ENCODE results near the gene IL37.

The IL37 gene

DNA sequence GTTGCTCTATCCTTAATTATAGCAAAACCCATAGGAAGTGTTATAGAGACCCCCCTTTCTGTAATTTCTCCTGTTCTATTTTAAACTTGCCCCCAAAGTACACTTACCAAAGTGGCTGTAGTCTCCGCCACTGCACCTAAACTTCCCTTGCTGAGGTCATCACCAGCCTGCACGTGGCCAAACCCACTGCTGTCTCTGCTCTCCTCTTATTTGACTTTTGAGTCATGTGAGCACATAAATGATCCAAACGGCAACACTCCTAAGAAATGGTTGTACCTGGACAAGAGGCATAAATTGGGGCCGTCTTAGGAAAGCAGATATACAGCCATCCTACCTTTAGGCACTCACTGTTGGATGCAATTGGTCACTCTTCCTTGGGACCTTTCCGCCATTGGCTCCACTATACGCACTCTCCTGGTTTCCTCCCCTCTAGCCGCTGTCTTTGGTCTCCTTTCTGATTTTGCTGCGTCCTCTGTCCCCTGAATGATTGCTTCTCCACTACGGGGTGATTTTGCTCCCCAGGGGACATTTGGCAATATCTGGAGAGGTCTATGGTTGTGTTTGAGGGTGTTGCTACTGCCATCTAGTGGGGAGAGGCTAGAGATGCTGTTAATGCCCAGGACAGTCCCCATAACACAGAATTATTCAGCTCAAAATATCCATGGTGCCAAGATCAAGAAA is 47.6 kb downstream of the IL37 start:
- DNase-seq (ENCODE audit: low read depth in 1 of 2, low spot score in 1 of 2): no peak

DNA sequence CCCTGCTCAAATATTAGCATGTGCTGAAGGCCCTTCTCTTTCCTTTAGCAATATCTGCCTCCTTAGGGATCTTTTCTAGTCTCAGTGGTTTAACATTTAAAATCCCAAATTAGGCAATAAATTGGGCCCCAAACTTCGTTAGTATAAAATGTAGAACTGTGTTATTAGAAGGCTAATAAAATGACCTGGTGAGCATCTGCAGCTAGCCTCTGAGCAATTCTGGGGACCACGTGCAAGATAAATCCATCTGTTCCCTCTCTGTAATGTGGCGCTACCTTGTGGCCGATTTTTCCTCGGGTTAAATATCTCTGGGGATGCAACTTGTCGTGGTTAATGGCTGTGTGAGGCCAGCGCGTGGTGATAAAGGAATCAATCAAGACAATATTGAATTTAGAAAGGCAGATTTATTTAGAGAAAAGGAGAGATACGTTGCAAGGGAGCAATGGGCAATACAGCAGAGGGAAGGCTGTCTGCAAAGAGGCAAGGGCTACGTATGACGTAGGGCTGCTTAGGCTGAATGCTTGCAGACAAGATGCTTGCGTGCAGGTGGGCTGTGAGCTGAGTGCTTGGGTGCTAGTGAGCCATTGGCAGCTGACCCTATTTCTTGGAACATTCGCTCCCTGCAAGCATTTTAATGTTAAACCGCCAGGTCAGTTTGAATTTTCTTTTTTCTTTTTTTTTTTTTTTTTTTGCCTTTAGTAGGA is 48.3 kb downstream of the IL37 start:
- DNase-seq (ENCODE audit: low read depth in 1 of 2, low spot score in 1 of 2): no peak

DNA sequence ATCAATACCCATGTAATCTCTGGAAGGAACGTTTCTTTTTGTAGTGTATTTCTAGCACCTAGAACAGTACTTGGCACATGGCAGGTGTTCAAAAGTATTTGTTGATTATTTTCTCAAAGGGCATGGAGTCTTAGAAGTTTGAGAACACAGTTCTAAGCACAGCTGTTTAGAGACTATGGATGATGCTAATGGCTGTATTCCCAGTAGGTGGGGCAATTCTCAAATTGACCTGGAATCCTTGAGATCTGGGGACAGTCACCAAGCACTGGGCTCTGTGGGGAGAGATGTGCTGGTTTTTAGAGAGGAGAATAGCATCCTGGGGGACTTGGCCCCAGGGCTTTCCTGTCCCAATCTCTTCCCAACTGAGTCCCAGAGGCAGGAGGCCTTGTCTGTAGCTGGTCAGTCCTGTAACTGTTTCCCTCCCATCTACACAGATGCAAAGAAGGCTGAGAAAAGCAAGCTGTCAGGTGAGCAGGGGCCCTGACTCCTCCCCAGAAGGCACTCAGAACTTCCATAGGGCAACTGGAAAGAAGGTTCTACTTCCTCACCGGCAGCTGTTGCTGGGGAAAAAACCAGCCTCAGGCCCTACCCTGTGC is 49.4 kb downstream of the IL37 start:
- DNase-seq (ENCODE audit: low read depth in 1 of 2, low spot score in 1 of 2): no peak

DNA sequence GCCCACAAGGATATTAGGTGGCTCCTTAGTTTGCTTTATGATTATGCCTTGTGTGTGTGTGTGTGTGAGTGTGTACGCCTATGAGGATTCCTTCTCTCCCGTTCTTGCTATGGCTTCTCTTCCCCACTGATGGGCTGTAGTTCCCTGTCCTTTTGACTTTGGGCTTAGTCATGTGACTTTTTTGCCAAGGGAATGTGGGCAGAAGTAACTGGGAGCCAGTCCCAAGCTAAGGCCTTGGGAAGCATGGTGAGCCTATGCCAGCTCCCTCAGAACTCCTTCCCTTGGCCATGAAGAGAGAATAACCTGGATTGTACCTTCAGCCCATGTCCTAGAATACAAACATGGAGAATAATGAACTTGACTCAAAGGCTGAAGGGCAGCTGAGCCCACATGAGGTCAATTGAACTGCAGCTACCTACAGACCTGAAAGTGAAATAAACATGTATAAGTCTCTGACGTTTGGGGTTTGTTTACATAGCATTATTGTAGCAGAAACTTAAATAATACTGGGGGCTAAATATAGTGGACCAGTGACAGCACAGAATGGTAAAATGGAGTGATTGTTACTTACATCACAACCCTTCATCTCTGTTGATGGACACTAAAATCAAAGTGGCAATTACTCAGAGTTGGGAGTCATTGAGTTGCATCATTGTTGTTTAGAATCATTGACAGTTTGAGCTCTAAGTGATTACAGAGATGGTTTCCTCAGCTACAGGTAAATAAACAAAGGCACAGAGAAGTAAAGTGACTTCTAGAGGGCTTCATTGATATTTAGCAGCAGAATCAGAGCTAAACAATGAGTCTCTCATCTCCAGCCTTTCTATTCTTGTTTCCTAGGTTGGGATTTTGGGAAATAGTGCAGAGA is 51.6 kb downstream of the IL37 start:
- DNase-seq (ENCODE audit: low read depth in 1 of 2, low spot score in 1 of 2): no peak

DNA sequence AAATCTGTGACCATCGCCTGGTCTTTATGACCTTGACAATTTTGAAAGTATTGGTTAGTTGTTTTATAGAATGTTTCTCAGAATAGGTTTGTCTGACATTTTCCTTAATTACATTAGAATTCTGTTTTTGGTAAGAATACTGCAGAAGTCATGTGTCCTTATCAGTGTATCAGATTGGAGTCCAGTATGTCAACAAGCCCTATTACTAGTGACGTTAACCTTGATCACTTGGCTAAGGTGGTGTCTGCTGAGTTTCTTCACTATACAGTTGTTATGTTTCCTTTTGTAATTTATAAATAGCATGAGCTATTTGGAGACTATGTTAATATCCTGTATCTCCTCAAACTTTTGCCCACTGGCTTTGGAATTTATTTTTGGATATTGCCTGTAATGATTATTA is 56.1 kb downstream of the IL37 start:
- DNase-seq (ENCODE audit: low read depth in 1 of 2, low spot score in 1 of 2): no peak

All from stimulated activated CD4-positive, alpha-beta T cell treated with anti-CD3 and anti-CD28 coated beads, Interleukin-15, amount 100 ng/mL, for 1 hour (primary cell).